ENCODE results near the gene UBTD2. TPM values are rescaled to one million over a fixed set of nuclear protein-coding genes. Genes with fewer than 3 reads are reported as not detected.

Gene UBTD2
- total and polyA plus RNA-seq, 2 of the 4 experiments (the other 2 are of a cell fraction) = 11.2 to 20.6 TPM

- ChIA-PET CTCF (no interaction called here), POLR2A (ENCODE audit: unreplicated experiment) (no interaction called here)
- no peak overlapping the region for H3K14ac ChIP-seq (replicated peaks; ENCODE audit: low read depth, low read length)
- H3K4ac ChIP-seq (ENCODE audit: low read depth, low read length) = no peak overlapping the region
- no peak overlapping the region for H3K27ac ChIP-seq (ENCODE audit: insufficient read depth, low read length)
- H3K9me1 ChIP-seq (ENCODE audit: insufficient read depth, low read length) = peaks cover 40% of the 10 kb centered on the region
- H3K56ac ChIP-seq (ENCODE audit: extremely low read depth, insufficient read depth, low read length) = no peak overlapping the region
- H2AFZ ChIP-seq (replicated peaks; ENCODE audit: low read length, poor library complexity) = no peak overlapping the region
- no peaks in the 10 kb centered on the region for H3K27me3 ChIP-seq (ENCODE audit: control insufficient read depth, insufficient read depth, low read length)
- H3K36me3 ChIP-seq (ENCODE audit: control insufficient read depth, insufficient read depth, low read length) = peaks cover 4% of the 10 kb centered on the region
- no peak overlapping the region for H3K4me2 ChIP-seq (ENCODE audit: low read depth, low read length)
- no peak overlapping the region for H2BK15ac ChIP-seq (ENCODE audit: low read depth, low read length)
- no peak overlapping the region for H2BK120ac ChIP-seq (ENCODE audit: low read depth, low read length)
- H4K20me1 ChIP-seq (ENCODE audit: insufficient read depth, low read length) = peaks cover 67% of the 10 kb centered on the region
- intact Hi-C loops (cut with micrococcal nuclease) = no loop called here
- H4K8ac ChIP-seq (ENCODE audit: low read depth in 2 of 2, low read length in 2 of 2) = no peak overlapping the region
- no peaks in the 10 kb centered on the region for H3K9me3 ChIP-seq (ENCODE audit: control insufficient read depth, insufficient read depth, low read length)
- no peak overlapping the region for H2AK5ac ChIP-seq (ENCODE audit: low read depth, low read length)
- H3K79me1 ChIP-seq (ENCODE audit: low read depth in 1 of 2, low read length in 2 of 2) = peaks cover 28 to 73% of the 10 kb centered on the region in 2 experiments
- WGBS, 2 experiments (ENCODE audit: extremely low coverage in 2 of 2, insufficient read length in 1 of 2) = no CpG with 5 or more reads among the region's 7 CpGs
- DNase-seq (no peak), ATAC-seq (ENCODE audit: low read depth) (no peak)
- dilution Hi-C loops (cut with HindIII; ENCODE audit: low sequenced_read_pairs, unreplicated experiment) = no loop called here
- H4K5ac ChIP-seq (ENCODE audit: low read depth, low read length) = no peak overlapping the region
- no peak overlapping the region for H3K18ac ChIP-seq (ENCODE audit: low read depth, low read length)
- BruUV-seq (replicated peaks) = no TSS peak
- no peak for TF ChIP-seq CEBPB (IDR thresholded peaks at IDR 0.05; ENCODE audit: low read depth, low read length)
- no peak for TF ChIP-seq MXI1 (IDR thresholded peaks at IDR 0.05; ENCODE audit: borderline replicate concordance, low read depth, low read length)
- TF ChIP-seq NFE2L2 (IDR thresholded peaks at IDR 0.05; ENCODE audit: low read depth, low read length) = no peak
- TF ChIP-seq CHD1 (IDR thresholded peaks at IDR 0.05; ENCODE audit: low read depth, low read length) = no peak
- TF ChIP-seq, protein P1, sequence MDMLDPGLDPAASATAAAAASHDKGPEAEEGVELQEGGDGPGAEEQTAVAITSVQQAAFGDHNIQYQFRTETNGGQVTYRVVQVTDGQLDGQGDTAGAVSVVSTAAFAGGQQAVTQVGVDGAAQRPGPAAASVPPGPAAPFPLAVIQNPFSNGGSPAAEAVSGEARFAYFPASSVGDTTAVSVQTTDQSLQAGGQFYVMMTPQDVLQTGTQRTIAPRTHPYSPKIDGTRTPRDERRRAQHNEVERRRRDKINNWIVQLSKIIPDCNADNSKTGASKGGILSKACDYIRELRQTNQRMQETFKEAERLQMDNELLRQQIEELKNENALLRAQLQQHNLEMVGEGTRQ (IDR thresholded peaks at IDR 0.05; ENCODE audit: low read depth, low read length) = no peak
- no peak for TF ChIP-seq POLR2A (IDR thresholded peaks at IDR 0.05; ENCODE audit: low read depth, low read length)
- no peak for TF ChIP-seq RCOR1 (IDR thresholded peaks at IDR 0.05; ENCODE audit: insufficient replicate concordance, low read length)
- no peak for TF ChIP-seq MAZ (IDR thresholded peaks at IDR 0.05; ENCODE audit: borderline replicate concordance, low read depth, low read length)
- in situ Hi-C loops (cut with MboI; ENCODE audit: low sequenced_read_pairs) = loop anchor here (25.0 kb wide), 1 partner anchor 765 kb away; the partner anchor contains the start of gene FGF18
- no peak overlapping the region for H3K23ac ChIP-seq (ENCODE audit: low read depth, low read length)
- no peak overlapping the region for H2BK20ac ChIP-seq (ENCODE audit: low read depth, low read length)
- H3K4me1 ChIP-seq (ENCODE audit: control insufficient read depth, insufficient read depth, low read length) = peaks cover 5% of the 10 kb centered on the region; the same call in 1 of the 2 replicates
- H2BK5ac ChIP-seq (ENCODE audit: low read depth, low read length, poor library complexity, severe bottlenecking) = no peak overlapping the region
- no peak overlapping the region for H3K9ac ChIP-seq (ENCODE audit: low read depth, low read length)
- H3K4me3 ChIP-seq (ENCODE audit: insufficient read depth, low read depth, low read length) = no peak overlapping the region
- H4K91ac ChIP-seq (ENCODE audit: insufficient read depth, low read depth, low read length) = no peak overlapping the region
- H2AK9ac ChIP-seq (replicated peaks; ENCODE audit: low read depth, low read length, poor library complexity) = no peak overlapping the region
Measured at GRCh38 chr5:172177176-172177575, 106.4 kb downstream of the UBTD2 start.
